GM21367 (cell line): ENCODE data around the gene B4GALT1.

Experiments
- ATAC-seq: cut with Tn5 transposase; IDR thresholded peaks from one replicate; pipeline ENCODE4 v1.9.1; 2021; ENCODE audit not compliant: unreplicated experiment

Gene B4GALT1

DNA sequence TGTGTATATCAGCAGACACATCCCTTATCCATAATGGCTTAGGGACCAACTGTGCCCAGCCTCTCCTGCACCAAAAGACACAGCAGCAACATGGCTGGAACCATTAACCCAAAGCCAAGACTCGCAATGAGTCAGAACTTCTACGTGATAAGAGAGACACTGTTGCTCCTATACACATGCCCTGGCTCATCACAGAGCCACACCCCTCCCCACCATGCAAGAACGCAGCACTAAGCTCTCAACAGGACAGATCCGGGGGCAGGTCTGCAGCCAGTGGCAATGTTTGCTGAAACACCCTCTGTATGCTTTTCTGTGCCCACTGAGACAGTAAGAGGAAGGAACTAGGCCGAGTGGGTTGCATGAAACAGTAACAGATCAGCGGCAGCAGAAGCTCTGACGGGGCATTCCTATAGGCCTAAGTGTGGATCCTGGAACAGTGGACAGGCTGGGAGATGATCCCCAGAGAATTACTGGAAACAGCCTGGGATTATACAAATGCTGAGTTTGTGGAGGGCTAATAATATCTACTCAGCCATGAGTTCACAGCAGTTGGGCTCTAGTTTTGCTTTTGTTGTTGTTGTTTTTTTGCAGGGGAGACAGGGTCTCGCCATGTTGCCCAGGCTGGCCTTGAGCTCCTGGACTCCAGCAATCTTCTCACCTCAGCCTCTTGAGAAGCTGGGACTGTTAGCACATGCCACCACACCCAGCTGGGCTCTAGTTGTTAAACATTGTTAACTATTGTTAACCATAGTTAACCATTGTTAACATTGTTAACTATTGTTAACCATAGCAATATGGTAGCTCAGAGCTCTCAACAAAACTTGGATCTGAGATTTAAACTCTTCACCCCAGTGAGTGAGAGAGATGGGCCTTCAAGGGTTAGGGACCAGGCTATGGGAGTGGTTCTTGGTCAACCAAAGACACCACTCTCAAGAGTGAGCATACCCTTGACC, 41.0 kb downstream of the B4GALT1 start:
- ATAC-seq = no peak

DNA sequence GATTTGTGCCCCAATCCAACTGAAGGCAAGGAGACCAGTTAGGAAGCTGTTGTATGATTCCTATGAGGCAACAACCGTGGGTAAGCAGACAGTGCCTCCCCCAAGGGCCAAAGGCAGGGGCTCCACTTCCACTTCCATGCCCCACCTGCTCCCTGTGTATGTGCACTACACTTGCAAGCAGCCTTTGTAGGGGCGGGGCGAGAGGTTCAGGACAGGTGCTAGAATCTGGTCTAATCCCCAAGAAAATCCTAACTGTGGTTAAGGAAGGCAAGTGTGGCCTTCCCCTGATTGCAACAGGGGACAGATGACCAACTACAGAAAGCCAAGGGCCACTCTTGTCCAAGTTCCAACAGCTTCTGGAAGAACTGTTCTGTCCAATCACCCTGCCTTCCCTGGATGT, 41.7 kb downstream of the B4GALT1 start:
- ATAC-seq = no peak

DNA sequence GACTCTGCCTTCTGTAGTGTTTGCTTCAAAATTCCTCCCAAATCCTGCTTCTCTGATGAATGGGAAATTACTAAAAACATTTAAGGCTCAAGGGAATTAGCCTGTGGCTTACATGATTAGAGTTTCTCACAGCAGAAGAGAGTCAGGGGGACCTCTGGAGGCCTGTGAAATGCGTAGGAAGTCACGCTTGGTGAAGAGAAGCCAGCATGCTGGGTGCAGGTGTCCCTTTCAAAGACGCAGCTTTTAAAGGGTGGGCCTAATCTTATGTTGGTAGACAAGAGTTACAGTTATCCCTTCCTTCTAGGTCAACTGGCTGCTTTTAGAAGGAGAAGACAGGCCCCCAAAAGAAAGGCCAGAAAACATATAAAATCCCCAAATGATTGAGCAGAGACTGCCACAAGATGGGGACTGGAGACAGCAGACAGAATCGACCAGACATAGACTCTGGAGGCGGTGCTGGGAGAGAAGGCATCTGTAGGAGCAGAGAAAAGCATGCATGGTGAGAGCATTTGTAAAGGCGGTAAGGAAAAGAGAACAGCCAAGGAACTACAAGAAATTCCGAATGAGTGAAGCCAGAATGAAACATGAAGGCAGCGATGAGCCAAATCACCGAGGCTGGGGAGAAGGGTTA, 42.3 kb downstream of the B4GALT1 start:
- peak; percentile 51 for ATAC-seq

- ATAC-seq = no peak
These were observed 43.1 kb downstream of the B4GALT1 start for GRCh38 chr9:33124046-33124445.

- no peak for ATAC-seq
These were observed 43.6 kb downstream of the B4GALT1 start for GRCh38 chr9:33123407-33124031.

DNA sequence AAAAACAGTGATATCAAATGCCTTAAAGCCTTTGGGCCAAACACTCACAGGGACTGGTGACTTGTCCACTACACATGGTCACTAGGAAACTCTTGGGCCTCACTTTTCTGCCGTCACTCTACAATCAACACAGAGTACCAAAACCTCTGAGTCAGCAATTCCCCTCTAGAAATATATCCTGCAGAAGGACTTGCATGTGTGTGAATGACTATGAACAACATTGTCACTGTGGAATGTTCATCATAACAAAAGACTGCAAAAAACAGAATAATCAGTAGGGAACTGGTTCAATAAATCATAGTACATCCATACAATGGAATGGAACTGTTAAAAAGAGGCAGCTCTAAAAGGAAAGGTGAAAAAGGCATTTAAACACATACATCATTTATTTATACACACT, 46.5 kb downstream of the B4GALT1 start:
- ATAC-seq = no peak

- ATAC-seq = no peak
These were observed 49.3 kb downstream of the B4GALT1 start for GRCh38 chr9:33117796-33118195.

DNA sequence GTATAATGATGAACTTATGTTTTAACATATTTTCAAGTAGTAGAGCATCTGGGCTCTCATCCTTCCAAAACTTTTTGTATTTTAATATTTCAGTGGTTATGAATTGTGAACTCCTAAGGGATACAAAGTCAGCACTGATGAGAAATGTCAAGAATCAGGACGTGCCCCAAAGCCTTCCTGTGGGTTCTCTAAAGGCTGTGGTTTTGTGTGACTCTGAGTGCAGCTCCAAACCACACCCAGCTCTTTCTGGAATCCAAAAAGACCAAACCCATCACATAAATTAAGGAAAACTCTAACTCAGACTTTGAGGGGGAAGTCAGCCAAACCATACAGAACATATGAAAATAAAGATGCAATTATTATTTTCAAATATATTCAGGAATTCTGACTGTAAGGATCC, 49.8 kb downstream of the B4GALT1 start:
- no peak for ATAC-seq

- no peak for ATAC-seq
These were observed 50.3 kb downstream of the B4GALT1 start for GRCh38 chr9:33116860-33117259.

DNA sequence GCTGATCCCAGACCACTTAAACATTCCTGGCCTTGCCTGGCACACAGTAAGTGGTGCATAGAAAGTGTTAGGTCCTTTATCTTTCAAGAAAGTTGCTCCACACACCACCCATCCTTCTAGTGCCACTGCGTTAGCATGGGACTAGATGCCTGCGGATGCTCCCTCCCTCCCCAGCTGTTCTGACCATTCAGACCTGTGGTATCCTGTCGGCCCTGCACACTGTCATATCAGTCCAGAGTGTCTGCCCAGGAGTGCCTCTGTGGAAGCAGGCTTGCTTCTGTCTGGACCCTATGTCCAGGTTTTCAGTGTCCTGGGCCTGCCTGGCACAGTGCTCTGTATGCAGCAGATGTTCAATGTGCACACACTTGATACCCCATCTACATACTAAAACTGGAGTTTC, 52.4 kb downstream of the B4GALT1 start:
- no peak for ATAC-seq

DNA sequence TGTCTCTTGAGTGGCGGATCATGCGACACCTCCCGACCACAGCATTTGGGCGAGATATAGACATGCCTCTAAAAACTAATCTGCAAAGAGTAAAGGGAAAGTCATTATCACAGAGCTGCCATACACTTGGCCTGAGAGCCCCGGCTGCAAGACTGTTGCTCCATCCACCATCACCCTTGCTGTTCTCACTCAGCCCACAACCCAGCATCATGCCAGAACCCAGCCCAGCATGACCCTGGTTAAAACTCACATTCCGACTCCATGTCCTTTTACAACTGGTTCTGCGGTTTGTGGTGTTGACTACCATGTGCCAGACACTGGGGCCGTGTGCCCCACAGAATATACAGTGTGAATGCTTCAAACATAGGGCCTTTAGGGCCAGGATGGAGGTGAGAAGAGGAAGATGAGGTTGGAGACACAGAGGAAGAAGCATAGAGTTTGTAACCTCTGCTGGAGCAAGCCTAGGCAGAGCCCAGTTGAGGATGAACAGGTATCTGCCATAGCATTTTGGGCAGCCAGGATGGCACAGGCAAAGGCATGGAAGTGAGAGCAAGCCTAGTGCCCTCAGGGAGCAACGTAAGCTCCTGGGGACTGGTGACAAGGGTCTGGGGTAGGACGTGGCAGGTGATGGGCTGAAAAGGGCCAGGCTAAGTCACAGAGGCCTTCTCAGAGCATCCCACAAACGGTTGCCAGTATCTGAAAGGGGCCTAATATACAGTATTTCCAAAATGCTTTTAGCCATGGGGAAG, 53.2 kb downstream of the B4GALT1 start:
- ATAC-seq = no peak

- ATAC-seq = no peak
These were observed 55.0 kb downstream of the B4GALT1 start for GRCh38 chr9:33112094-33112493.

- ATAC-seq = no peak
These were observed 55.5 kb downstream of the B4GALT1 start for GRCh38 chr9:33111631-33112030.

- no peak for ATAC-seq
These were observed 56.5 kb downstream of the B4GALT1 start for GRCh38 chr9:33110686-33111085.

GRCh38 chr9:33109850-33110595, 57.1 kb downstream of the B4GALT1 start:
- ATAC-seq = no peak

DNA sequence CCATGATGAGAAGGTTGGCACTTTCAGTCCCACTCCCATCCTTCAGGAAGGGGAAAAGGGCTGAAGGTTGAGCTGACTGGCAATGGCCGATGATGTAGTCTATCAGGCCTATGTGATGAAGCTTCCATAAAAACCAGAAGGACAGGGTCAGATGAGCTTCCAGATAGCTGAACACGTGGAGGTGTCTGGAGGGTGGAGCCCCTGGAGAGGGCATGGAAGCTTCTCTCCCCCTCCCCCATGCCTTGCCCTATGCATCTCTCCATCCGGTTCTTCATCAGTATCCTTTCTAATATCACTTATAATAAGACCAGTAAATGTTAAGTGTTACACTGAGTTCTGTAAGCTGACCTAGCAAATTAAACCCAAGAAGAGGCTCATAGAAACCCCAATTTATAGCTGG, 58.0 kb downstream of the B4GALT1 start:
- ATAC-seq = no peak

GRCh38 chr9:33108472-33108871, 58.7 kb downstream of the B4GALT1 start:
- ATAC-seq = no peak

- no peak for ATAC-seq
These were observed 59.4 kb downstream of the B4GALT1 start for GRCh38 chr9:33107762-33108161.

- ATAC-seq = no peak
These were observed 60.1 kb downstream of the B4GALT1 start for GRCh38 chr9:33106827-33107621.

DNA sequence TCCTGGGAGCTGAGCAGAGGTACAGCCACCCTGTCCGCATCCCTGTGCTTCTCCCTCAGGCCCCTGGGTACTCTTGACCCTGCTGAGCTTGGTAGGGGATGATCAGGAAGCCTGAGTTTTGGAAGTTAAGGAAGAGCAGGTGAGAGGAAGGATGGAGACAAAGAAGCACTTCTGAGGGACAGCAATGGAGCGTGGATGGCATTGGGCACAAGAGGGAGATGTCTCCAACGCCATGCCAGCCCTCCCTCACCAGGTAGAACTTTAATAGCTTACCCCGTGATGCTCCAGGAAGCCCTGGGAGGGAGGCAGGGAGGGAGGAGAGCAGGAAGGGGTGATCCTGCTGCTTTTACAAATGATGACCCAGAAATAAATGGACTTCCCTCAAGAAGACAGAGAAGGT, 60.8 kb downstream of the B4GALT1 start:
- ATAC-seq = no peak
